A549 (cell line): ENCODE measurements around the gene AFMID. TPM values are rescaled to one million over a fixed set of nuclear protein-coding genes. Genes with fewer than 3 reads are reported as not detected.

Experiments
- ATAC-seq, 2 experiments: fragments of 200-7000 bp in 1 of 2; fragments of >200 bp in 1 of 2; cut with Nextera tagmentation in 1 of 2; cut with Tn5 transposase in 1 of 2; 3 replicates each; pipeline versions ENCODE4 v1.8.0 to v1.9.1; 2018 to 2020; ENCODE audit warnings: mild to moderate bottlenecking in 1 of 2, moderate library complexity in 1 of 2
- CTCF ChIA-PET: fragments of 300-600 bp; sonication (Branson Sonifier 250); formaldehyde crosslinking; extraction: SDS; loops from one replicate; lab custom pipeline; 2021; ENCODE audit warnings: antibody characterized with exemption, inconsistent platforms; lab: Yijun Ruan, JAX
- POLR2A ChIA-PET: fragments of 350-600 bp; formaldehyde crosslinking; extraction: SDS; loops from one replicate; lab custom pipeline; 2021; ENCODE audit warnings: antibody characterized with exemption, inconsistent platforms; lab: Yijun Ruan, JAX
- DNase-seq, 2 experiments: peaks; one replicate each; pipeline versions ENCODE4 v3.0.0 to v3.0.0-alpha.2; 2011 to 2016; ENCODE audit warnings: low read depth in 1 of 2, low spot score in 1 of 2
- FAIRE-seq: peaks from 2 replicates; lab custom pipeline; 2011; peaks lifted over from hg19 to GRCh38; lab: Jason Lieb, UNC
- H3K27ac ChIP-seq, 2 experiments: fragments of >200 bp; sonication (Bioruptor Twin); formaldehyde crosslinking; 3 replicates each; pipeline ENCODE4 v1.5.1; 2016 to 2017
- H3K4me1 ChIP-seq: fragments of >200 bp; sonication (Bioruptor Twin); formaldehyde crosslinking; 3 replicates; pipeline ENCODE4 v1.6.1; 2016
- H3K4me2 ChIP-seq: fragments of >200 bp; sonication (Bioruptor Twin); formaldehyde crosslinking; 3 replicates; pipeline ENCODE4 v1.6.1; 2016
- H3K4me3 ChIP-seq: fragments of >200 bp; sonication (Bioruptor Twin); formaldehyde crosslinking; 3 replicates; pipeline ENCODE4 v1.5.1; 2016
- H3K9me3 ChIP-seq: fragments of >200 bp; sonication (Bioruptor Twin); formaldehyde crosslinking; 3 replicates; pipeline ENCODE4 v1.6.1; 2016
- CBX8 ChIP-seq: fragments of 200-600 bp; sonication (generic); IDR thresholded peaks from 2 replicates; pipeline ENCODE4 v1.6.1; 2016
- CHD4 ChIP-seq: fragments of 200-600 bp; sonication (generic); IDR thresholded peaks from 2 replicates; pipeline ENCODE4 v1.6.1; 2016; ENCODE audit warnings: antibody characterized with exemption, mild to moderate bottlenecking, borderline replicate concordance
- FOSB ChIP-seq: fragments of 250-450 bp; sonication (Bioruptor Pico); IDR thresholded peaks from 2 replicates; pipeline ENCODE4 v1.5.0; 2020; ENCODE audit warnings: mild to moderate bottlenecking, moderate library complexity
- HEYL ChIP-seq: fragments of 250-450 bp; sonication (Bioruptor Pico); IDR thresholded peaks from 2 replicates; pipeline ENCODE4 v1.8.0; 2021; ENCODE audit warnings: mild to moderate bottlenecking, moderate library complexity
- HOXB13 ChIP-seq: fragments of 250-450 bp; sonication (Bioruptor Pico); IDR thresholded peaks from 2 replicates; pipeline ENCODE4 v1.5.0; 2020; ENCODE audit warnings: low read depth, mild to moderate bottlenecking, moderate library complexity
- HOXB5 ChIP-seq: fragments of 250-450 bp; sonication (Bioruptor Pico); IDR thresholded peaks from 2 replicates; pipeline ENCODE4 v1.5.0; 2020; ENCODE audit warnings: mild to moderate bottlenecking, moderate library complexity
- JUN ChIP-seq, 2 experiments: fragments of >200 bp; sonication (Bioruptor Twin); formaldehyde crosslinking; IDR thresholded peaks; 2 replicates in 1 of 2; 3 replicates in 1 of 2; pipeline ENCODE4 v1.6.1; 2016 to 2017
- JUNB ChIP-seq: fragments of >200 bp; sonication (Bioruptor Twin); formaldehyde crosslinking; IDR thresholded peaks from 2 replicates; pipeline ENCODE4 v1.6.1; 2016
- POLR2AphosphoS2 ChIP-seq: conservative IDR thresholded peaks from 2 replicates; pipeline ENCODE4 v1.6.1; 2012; ENCODE audit warnings: low read length, improper control_type of control experiment, inconsistent platforms
- ZC3H11A ChIP-seq: fragments of 450-650 bp; IDR thresholded peaks from 2 replicates; pipeline ENCODE4 v1.6.1; 2014; ENCODE audit warnings: antibody characterized with exemption, mild to moderate bottlenecking
- ZFP36 ChIP-seq: fragments of 450-650 bp; IDR thresholded peaks from 2 replicates; pipeline ENCODE4 v1.6.1; 2014; ENCODE audit warnings: borderline replicate concordance; ENCODE audit not compliant: partially characterized antibody
- ZNF302 ChIP-seq: fragments of 250-450 bp; sonication (Bioruptor Pico); IDR thresholded peaks from 2 replicates; pipeline ENCODE4 v1.9.0; 2021; ENCODE audit warnings: inconsistent platforms, mild to moderate bottlenecking, moderate library complexity
- WGBS: methylation state at CpG from one replicate; pipeline ENCODE4 v1.1.6; 2017; ENCODE audit errors: missing lambda C conversion rate; 5-methylcytosine and 5-hydroxymethylcytosine counted together
- polyA plus RNA-seq, 4 experiments: library from polyadenylated mRNA; depleted of rRNA in 3 of 4; stranded (reverse); fragments of >200 nt; fragmentation: RNase III in 1 of 4; extraction: RNeasy Plus Mini Kit Qiagen cat#74134 plus additional on column Dnase treatment in 1 of 4; gene quantifications; 2 replicates in 3 of 4; 3 replicates in 1 of 4; pipeline ENCODE4 v1.2.3, GENCODE V29; 2011 to 2017
- TF ChIP-seq, protein P1 (sequence below): fragments of >200 bp; sonication (Bioruptor Twin); formaldehyde crosslinking; IDR thresholded peaks from 2 replicates; pipeline ENCODE4 v1.6.1; 2016
- TF ChIP-seq, protein P2 (sequence below): fragments of >200 bp; sonication (Bioruptor Twin); formaldehyde crosslinking; IDR thresholded peaks from 3 replicates; pipeline ENCODE4 v1.5.1; 2016
- TF ChIP-seq, protein P3 (sequence below): IDR thresholded peaks from 2 replicates; pipeline ENCODE4 v1.6.1; 2012; ENCODE audit warnings: low read depth, borderline replicate concordance

Gene AFMID
- polyA plus RNA-seq, 2 of the 4 experiments (the other 2 are of a cell fraction): 33.4 to 43.4 TPM

DNA sequence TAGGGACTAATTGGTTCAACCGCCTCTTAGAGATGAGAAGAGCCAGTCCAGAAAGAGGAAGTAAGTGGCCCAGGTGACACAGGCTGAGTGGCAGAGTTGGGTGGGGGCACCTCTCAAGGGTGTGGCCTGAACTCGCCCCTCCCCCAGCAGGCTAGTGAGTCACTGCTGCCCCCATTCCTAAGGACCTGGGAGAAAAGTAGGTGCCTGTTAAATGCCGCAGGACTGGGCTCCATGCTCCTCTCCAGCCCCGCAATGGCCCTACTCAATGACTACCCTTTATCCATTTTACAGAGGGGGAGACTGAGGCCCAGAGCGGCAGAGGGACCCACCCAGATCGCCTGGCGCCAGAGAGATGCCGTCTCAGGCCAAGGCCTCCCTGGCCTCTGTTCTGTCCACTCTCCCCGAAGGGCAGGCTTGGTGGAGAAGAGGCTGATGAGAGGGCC, 52.3 kb downstream of the AFMID start:
- Histone ChIP-seq H3K4me1 (no peaks in the 10 kb centered on the region), H3K9me3 (no peaks in the 10 kb centered on the region), H3K27ac (no peak overlapping the region), H3K4me3 (no peak overlapping the region), H3K4me2 (no peak overlapping the region)
- ChIA-PET CTCF (interaction anchor here (1.3 to 10.4 kb wide), 4 partner anchors 11 to 183 kb away, joined by 4 to 159 read pairs (median 6); no protein-coding TSS in a partner anchor), POLR2A (no interaction called here)
- 76% methylated on average over 8 of the region's 9 CpGs for WGBS
- FAIRE-seq (no peak), ATAC-seq (no peak), DNase-seq (no peak)
- no peak for TF ChIP-seq POLR2AphosphoS2
- no peak for TF ChIP-seq CHD4
- TF ChIP-seq HEYL (CRISPR knock-in tag): no peak
- TF ChIP-seq HOXB13 (CRISPR knock-in tag): no peak
- TF ChIP-seq, protein P1, sequence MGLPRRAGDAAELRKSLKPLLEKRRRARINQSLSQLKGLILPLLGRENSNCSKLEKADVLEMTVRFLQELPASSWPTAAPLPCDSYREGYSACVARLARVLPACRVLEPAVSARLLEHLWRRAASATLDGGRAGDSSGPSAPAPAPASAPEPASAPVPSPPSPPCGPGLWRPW: no peak
- no peak for TF ChIP-seq JUNB
- TF ChIP-seq ZFP36: no peak

DNA sequence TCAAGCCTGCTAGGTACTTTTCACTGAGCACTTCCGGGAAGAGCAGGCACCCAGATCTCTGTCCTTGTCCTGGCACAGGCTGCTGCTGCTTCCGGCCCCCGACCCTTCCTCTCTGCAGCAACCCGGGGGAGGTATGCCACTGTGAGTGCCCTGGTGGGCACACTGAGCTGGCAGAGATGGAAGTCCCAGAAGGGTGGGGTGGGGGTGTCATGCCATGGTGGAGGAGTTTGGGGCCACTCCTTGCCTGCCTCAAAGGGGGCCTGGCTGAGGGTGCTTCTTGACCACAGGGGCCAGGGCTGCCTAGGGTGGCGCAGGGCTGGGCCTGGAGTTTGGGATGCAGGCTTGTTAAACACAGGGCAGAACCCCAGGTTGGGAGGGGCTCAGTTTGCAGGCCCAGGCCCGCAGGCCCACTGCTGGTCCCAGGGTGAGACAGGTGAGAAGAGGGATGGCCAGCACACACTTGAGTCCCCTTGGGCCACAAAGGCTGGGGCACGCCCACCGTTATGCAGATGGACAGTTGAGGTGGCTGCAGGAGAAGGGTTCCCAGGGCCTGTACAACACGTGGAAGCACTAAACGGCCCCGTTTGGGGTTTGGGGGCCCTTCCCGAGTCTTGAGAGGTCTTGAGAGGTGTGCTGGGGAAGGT, 53.0 kb downstream of the AFMID start:
- TF ChIP-seq CBX8 (no peak), HOXB5 (CRISPR knock-in tag) (no peak)
- ATAC-seq: no peak; a peak in 1 of 6 replicates
- WGBS: 57% methylated on average over 12 of the region's 12 CpGs
- no peak overlapping the region for H3K27ac ChIP-seq
- H3K9me3 ChIP-seq: 0 out of 3 replicates have a peak, but pooled peaks cover under 1% of the 10 kb centered on the region
- H3K4me2 ChIP-seq: no peak overlapping the region
- no peak for DNase-seq
- no peak overlapping the region for H3K4me3 ChIP-seq
- POLR2A ChIA-PET: interaction anchor here (0.6 kb wide), 1 partner anchor 1041 kb away, joined by 5 read pairs; no protein-coding TSS in a partner anchor
- FAIRE-seq: no peak
- CTCF ChIA-PET: interaction anchor here (1.4 to 10.4 kb wide), 2 partner anchors 10 to 95 kb away, joined by 4 to 159 read pairs; no protein-coding TSS in a partner anchor
- H3K4me1 ChIP-seq: no peaks in the 10 kb centered on the region

DNA sequence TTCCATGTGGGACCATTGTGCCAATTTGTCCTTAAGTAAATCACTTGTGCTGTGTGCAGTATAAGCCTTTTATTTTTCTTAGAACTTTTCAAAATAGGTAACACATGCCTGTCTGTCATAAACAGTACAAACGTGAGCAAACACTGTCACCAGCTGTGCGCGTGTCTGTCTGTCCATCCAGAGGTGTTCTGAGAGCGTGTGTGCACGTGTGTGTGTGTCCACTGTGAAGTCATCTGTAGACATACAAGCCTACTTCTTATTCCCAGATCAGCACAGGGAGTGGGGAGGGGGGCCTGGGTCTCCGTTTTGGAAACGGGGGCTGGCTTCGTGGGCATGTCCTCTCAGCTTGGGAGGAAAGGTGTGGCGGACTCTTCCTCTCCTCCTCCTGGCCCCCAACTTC, 53.7 kb downstream of the AFMID start:
- H3K4me1 ChIP-seq: no peaks in the 10 kb centered on the region
- TF ChIP-seq JUNB (no peak), HOXB5 (CRISPR knock-in tag) (no peak), POLR2AphosphoS2 (no peak), JUN (IDR thresholded peaks at IDR 0.05) (no peak), ZC3H11A (no peak), ZNF302 (CRISPR knock-in tag) (no peak), FOSB (CRISPR knock-in tag) (no peak)
- TF ChIP-seq, protein P2, sequence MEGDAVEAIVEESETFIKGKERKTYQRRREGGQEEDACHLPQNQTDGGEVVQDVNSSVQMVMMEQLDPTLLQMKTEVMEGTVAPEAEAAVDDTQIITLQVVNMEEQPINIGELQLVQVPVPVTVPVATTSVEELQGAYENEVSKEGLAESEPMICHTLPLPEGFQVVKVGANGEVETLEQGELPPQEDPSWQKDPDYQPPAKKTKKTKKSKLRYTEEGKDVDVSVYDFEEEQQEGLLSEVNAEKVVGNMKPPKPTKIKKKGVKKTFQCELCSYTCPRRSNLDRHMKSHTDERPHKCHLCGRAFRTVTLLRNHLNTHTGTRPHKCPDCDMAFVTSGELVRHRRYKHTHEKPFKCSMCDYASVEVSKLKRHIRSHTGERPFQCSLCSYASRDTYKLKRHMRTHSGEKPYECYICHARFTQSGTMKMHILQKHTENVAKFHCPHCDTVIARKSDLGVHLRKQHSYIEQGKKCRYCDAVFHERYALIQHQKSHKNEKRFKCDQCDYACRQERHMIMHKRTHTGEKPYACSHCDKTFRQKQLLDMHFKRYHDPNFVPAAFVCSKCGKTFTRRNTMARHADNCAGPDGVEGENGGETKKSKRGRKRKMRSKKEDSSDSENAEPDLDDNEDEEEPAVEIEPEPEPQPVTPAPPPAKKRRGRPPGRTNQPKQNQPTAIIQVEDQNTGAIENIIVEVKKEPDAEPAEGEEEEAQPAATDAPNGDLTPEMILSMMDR: no peak
- TF ChIP-seq, protein P3, sequence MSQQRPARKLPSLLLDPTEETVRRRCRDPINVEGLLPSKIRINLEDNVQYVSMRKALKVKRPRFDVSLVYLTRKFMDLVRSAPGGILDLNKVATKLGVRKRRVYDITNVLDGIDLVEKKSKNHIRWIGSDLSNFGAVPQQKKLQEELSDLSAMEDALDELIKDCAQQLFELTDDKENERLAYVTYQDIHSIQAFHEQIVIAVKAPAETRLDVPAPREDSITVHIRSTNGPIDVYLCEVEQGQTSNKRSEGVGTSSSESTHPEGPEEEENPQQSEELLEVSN: no peak
- FAIRE-seq: no peak
- ChIA-PET CTCF (interaction anchor here (1.4 to 10.4 kb wide), 3 partner anchors 9 to 181 kb away, joined by 4 to 159 read pairs (median 6); no protein-coding TSS in a partner anchor), POLR2A (interaction anchor here (0.6 kb wide), 1 partner anchor 1042 kb away, joined by 5 read pairs; no protein-coding TSS in a partner anchor)
- DNase-seq: no peak
- H3K9me3 ChIP-seq: peaks cover 7% of the 10 kb centered on the region; the same call in 2 of the 3 replicates
- H3K27ac ChIP-seq: no peak overlapping the region
- H3K4me2 ChIP-seq: no peak overlapping the region
- no peak overlapping the region for H3K4me3 ChIP-seq
- peak in 1 of 2 experiments; percentile 4; a peak in 1 of 6 replicates for ATAC-seq
- WGBS: 60% methylated on average over 9 of the region's 9 CpGs
